GM10266 (cell line): Measurements from ENCODE around the gene FAM118A.

ENCODE experiments used
- DNase-seq: peaks from one replicate; pipeline ENCODE4 v3.0.0; 2012; ENCODE audit errors: extremely low spot score
- TF ChIP-seq, protein P1 (sequence below): IDR thresholded peaks from 2 replicates; pipeline ENCODE4 v1.5.1; 2012; ENCODE audit warnings: mild to moderate bottlenecking, low read depth; ENCODE audit not compliant: control insufficient read depth, insufficient read depth; ENCODE audit errors: missing control alignments

FAM118A gene

DNA sequence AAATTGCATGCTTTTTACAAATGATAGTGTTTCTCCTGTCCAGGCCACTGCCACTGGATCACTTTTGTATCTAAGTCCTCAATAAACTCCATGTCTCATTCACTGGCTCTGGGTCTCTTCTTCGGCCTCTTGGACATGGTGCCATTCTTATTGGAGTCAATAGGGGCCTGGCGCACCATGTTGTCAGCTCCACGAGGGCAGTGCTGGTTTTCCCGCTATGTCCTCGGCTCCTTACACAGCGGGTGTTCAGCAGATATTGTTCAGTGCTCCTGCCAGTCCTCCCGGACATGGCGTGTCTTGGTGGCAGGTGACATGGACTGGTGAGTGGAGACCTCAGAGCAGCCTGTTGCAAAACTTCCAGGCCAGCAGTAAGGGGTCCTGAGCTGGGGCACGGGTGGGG, 3.6 kb upstream of the FAM118A start:
- no peak for DNase-seq
- TF ChIP-seq, protein P1, sequence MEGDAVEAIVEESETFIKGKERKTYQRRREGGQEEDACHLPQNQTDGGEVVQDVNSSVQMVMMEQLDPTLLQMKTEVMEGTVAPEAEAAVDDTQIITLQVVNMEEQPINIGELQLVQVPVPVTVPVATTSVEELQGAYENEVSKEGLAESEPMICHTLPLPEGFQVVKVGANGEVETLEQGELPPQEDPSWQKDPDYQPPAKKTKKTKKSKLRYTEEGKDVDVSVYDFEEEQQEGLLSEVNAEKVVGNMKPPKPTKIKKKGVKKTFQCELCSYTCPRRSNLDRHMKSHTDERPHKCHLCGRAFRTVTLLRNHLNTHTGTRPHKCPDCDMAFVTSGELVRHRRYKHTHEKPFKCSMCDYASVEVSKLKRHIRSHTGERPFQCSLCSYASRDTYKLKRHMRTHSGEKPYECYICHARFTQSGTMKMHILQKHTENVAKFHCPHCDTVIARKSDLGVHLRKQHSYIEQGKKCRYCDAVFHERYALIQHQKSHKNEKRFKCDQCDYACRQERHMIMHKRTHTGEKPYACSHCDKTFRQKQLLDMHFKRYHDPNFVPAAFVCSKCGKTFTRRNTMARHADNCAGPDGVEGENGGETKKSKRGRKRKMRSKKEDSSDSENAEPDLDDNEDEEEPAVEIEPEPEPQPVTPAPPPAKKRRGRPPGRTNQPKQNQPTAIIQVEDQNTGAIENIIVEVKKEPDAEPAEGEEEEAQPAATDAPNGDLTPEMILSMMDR, result no peak

DNA sequence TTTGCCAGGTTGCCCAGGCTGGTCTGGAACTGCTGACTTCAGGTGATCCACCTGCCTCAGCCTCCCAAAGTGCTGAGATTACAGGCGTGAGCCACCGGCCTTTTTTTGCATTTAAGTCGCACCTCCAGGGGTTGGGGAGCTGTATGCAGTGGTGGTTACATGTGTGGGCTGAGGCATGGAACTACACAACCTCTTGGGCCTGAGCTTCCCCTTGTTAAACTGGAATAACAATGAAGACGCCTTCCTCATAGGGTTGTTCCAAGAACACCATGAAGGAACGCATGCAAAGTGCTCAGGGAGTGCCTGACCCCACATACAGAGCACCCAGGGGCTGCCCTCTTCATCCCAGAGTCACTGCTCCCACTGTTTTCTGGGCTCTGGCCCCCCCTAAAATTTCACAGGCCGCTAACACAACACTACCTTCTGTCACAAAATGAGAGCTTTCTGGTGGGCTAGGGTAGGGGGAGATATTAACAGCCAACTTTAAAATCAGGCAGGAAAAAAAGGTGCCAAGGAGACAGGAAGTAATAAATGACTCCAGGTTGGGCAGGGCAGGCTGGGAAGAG, 1.3 kb upstream of the FAM118A start:
- DNase-seq, result no peak

DNA sequence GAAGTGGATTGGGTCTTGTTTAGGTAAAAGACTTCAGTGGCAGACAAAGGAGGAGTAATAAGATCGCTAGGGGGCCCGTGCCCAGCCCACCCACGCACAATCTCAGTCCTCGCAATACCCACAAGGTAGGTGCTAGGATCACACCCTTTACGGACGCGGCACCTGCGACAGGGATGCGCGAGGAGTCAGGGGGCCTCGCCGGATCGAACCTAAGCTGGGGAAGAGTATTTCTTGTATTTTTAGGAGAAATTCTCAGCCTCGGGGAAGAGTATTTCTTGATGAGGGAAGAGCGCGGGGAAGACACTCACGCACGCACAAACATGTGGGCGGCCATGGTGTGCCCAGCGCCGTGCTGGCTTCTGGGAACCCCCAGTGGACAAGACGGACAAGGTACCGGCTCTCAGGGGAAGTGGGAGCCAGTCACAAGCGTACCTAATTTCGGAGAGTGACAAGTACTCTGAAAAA, 745 bp upstream of the FAM118A start:
- no peak for DNase-seq
- TF ChIP-seq, protein P1, result no peak

More for the DNA sequence above, 1.3 kb upstream of the FAM118A start:
- TF ChIP-seq, protein P1, result no peak

DNA sequence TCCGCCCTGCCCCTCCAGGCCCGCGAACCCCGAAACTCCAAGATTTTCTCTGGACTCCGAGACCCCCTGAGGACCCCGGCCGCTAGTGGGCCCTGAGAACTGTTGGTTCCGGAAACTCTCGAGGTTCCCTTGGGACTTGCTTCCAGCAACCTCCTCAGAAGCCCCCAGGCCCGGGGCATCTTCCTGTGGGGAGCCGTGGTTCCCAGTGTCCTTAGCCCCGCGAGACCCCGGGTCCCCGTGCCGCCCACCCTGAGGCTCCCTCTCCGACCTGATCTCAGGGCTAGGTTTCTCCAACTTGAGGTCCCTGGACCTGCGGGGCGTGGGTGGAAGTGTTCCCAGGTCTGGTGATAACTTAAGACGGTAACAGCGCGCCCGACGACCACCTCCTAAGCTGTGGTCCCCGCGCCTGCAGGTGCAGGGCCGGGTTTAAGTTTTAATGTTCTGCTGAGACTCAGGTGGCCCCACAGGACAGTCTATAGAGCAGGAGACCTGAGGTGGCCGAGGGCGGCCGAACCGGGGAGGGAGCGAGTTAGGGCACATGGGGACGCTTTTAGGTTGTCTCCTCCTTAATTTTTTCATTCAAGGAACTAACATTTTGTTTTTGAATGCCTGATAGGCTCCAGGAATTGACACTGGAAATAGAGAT, 720 bp downstream of the FAM118A start:
- TF ChIP-seq, protein P1, result no peak
- DNase-seq, result no peak

DNA sequence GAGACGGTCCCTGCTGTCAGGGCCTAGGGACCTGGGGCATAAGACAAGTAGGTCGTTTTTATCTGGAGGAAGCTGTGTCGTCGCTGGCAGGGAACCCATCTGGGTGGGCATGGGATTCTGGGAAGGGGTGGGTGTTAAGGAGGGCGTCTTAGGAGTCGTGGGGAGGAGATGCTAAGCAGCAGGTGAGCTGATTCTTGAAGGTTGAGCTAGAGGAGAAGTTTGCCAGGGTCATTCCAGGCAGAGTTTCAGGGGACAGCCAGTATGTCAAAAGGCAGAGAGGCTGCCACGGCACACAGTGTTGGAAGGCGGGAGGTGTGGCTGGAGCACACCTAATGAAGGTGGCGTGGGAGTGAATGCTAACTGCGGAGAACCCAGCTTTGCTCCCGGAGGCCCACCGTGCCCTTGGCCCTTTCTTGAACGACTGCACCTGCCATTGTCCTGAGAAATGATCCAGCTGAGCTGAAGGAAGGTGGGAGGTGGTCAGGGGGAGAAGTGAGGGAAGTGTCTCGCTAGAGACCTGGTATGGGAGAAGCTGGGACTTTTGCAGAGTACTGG, 1.3 kb downstream of the FAM118A start:
- DNase-seq, result no peak
- TF ChIP-seq, protein P1, result no peak

DNA sequence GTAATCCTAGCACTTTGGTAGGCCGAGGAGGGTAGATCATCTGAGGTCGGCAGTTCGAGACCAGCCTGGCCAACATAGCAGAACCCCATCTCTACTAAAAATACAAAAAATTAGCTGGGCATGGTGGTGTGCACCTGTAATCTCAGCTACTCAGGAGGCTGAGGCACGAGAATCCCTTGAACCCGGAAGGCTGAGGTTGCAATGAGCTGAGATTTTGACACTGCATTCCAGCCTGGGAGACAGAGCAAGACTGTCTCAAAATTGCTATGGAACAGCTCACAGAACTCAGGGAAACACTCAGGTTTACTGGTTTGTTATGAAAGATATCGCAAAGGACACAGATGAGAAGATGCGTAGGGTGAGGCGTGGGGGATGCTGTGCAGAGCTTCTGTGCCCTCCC, 2.7 kb downstream of the FAM118A start:
- TF ChIP-seq, protein P1, result no peak
- DNase-seq, result no peak

DNA sequence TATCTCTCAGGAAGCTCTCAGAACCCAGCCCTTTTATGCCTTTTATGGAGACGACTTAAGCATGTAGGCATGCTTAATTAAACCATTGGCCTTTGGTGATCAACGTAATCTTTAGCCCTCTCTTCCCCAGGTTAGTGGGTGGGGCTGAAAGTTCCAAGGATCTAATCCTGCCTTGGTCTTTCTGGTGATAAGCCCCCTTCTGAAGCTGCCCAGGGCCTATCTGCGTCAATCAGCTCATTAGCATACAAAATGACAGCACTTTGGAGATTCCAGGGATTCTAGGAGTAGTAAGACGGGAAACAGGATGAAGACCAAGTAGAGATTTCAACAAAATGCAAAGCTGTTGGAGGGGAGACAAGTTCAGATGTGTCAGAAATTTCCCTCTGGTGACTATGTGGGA, 3.1 kb downstream of the FAM118A start:
- DNase-seq, result no peak

More for the DNA sequence above, 3.1 kb downstream of the FAM118A start:
- TF ChIP-seq, protein P1, result no peak
